Hindlimb muscle (tissue), 1 donor: Measurements from ENCODE around the gene TUBB2B. TPM values are rescaled to one million over a fixed set of nuclear protein-coding genes. Genes with fewer than 3 reads are reported as not detected.

Experiments used
- DNase-seq: peaks from one replicate; pipeline ENCODE4 v3.0.0-alpha.2; 2013
- polyA plus RNA-seq: library from polyadenylated mRNA; unstranded; fragments of 120-200 nt; gene quantifications from one replicate; pipeline ENCODE4 v1.2.1, GENCODE V29; 2013; ENCODE audit not compliant: insufficient read length

Gene TUBB2B
- polyA plus RNA-seq, 1 donor: 57.5 TPM

DNA sequence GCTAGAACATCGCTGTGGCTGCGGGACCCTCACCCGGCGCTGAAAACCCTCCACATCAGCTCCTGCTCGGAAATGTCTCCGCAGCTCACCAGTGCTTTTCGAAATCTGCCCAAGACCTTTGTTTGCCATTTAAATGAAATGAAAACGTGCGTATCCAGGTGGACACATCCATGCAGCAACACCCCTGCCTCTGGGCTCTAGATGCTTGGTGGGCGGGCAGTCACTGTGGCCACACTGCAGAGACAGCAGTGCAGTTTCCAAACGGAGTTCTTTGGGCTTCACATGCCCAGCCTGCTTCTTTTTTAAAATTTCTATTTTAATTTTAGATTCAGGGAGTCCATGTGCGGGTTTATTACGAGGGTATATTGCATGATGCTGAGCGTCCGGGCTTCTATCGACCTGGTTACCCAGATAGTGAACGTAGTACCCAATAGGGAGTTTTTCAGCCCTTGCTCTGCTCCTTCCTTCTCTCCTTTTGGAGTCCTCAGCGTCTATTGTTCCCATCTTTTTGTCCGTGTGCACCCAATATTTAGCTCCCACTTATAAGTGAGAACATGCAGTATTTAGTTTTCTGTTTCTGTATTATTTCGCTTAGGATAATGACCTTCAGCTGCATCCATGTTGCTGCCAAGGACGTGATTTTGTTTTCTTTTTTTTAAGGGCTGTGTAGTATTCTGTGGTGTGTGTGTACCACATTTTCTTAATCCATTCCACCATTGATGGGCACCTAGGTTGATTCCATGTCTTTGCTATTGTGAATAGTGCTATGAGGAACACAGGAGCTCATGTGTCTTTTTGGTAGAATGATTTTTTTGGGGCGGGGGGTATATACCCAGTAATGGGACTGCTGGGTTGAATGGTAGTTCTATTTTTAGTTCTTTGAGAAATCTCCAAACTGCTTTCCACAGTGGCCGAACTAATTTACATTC lies 4.8 kb upstream of the TUBB2B start:
- DNase-seq: no peak

DNA sequence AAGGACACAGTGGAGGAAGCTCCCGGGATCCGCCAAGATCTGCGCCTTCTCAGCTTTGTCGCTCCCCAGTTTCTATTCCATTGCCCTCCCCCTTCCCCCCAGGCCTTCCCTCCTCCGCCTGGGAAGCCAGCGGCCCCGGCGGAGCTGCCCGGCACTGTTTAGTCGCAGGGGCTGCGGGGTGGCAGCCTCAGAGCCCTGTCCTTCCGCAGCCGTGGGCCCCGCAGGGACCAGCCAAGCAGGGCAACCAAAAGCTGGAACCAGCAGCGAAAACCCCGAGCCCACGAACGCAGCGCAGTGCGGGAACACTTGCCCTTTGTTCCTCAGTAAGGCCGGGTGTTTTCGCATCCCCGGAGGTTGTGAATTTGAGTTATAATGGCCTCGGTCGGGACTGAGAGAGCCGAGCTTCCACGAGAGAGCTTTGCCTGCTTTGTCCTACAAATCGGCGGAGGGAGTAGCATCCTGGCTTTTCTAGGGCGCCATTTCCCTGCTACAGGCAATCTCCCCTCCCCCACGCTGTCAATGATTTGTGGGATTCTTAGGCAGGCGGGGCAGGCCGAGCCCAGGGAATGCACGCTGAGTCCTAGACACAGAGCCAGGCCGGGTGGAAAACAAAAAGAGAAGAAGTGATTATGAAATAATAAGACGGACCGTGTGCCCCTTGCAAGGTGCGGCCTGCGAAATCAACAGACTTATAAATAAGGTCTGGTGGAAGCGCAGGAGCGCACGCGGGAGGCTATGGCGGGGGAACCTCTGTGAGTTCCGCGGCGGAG lies 4.0 kb upstream of the TUBB2B start:
- DNase-seq: peak; percentile 78

DNA sequence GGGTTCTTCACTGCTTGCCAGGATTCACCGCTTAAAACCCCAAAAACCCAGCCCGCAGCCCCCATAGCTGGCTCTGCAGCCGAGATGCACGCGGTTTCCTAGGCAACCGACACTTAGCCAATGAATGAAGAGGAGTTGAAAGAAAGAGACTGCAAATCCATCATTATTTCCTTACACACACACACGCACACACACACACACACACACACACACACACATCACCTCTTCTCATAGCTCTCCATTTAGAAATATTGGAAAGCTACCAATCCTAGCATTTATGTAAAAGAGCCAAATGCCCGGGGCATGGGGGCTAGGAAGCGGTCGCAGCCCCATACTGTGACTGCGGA lies 3.4 kb upstream of the TUBB2B start:
- no peak for DNase-seq

DNA sequence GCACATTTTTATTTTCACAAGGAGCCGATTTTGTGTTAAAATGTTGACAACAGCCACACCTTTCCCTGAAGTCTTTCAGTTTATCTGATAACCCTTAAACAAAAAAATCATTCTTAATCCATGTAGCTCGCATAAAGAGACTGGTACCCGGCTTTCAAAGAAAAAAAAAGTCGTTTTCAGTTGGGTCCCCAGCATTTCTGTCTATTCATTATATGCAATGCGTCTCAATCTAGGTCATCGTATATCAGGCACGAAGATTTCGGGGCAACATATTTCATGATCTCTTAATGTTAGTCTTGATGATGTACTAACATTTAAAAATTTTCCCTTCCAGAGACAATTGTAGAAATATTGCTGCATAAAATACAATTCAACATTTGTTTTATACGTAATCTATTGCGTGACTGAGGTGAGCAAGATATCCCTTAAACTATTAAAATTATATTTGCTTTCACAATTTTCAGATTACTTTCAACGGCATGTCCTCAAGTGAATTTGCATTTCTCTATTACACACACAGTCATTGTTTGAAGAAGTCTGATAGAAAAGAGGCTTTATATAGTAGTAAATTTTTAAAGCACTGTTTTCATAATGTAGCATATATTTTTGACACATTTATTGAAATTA lies 2.9 kb upstream of the TUBB2B start:
- no peak for DNase-seq

DNA sequence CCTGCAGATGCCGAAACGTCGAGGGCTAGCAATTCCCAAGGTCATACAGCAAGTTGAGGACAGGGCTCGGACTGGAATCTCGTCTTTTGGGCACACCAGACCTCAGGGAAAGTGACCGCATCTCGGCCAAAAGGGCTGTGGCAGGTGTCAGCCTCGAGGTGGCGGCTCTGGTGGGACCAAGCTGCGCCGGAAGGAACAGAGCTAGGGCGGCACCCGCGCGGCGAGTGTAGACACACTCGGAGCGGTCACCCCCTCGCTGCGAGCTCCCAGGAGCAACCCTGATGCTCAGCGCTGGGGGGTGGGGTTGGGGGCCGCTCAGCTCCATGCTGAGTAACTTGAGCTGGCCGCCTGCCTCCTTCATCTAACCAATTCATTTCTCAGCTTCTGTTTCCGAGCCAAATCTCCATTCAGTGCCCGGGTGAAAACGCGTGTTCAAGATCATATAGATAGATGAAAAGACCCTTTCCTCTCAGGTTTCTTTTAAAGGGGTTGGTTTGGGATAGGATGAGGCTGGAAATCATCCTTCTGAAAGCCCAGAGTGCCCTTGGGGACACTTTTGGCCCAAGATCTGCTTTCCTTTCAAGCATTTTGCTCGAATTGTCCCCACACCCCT lies 2.2 kb upstream of the TUBB2B start:
- DNase-seq: no peak

DNA sequence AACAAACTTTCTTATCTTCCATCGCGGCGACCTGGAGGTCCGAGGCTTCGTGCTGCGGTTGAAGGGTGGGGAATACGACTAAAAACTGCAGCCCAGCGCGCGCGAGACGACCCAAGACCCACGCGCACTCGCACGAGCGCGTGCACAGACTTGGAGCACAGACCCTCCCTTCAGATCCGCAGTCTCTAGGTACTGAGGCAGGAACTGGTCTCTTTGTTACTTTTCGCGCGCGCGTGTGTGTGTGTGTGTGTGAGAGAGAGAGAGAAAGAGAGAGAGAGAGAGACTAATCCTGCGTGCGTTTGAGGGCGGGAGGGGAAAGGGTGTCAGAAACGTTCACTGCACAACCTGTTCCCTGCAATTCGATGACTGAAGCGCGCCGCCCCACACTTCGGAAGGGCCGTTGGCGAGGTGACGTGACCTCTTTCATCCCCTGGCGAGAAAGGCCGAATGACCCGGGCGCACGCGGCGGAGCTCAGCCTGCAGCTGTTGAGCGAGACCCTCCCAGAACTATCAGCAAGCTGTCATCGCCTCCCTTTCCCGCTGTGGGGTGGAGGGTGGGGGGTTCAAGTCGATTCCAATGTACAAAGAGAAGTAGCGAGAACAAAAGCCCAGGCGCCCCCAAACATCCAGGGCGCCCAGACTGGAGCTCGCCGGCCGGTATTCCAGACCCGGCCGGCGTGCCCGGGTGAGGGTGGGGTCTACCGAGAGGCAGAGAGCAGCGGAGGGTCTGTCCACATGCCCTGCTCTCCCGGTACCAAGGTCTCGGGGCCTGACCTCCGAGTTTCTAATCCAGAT lies 1.5 kb upstream of the TUBB2B start:
- no peak for DNase-seq

DNA sequence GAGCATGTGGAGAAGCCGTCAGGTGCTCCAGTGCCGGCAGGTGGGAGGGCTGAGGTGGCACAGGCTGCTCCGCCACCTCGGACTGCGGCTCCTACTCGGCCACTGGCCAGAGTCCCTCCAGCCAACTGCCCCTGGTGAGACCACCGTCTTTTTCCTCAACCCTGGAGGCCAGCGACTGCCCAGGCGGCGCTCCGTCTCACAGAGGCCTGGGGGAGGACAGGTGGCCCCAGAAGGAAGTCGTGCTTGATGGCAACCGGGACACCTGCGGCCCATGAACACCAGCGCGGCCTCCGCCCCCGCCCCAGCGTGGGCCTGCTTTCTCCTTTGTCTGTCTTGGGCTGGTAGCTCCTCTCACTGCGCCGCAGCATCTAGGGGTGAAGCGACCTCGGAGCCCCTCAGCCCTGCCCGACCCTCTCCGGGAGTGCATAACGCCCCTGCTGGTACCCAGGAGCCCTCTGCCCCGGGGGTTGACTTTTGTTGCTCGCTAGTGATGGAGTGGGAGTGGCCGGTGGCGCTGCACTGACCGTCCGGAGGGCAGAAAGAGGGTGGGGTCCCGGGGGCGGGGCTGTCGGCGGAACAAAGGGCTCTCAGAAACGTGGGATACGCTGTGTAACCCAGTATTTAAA lies 706 bp upstream of the TUBB2B start:
- DNase-seq: no peak

DNA sequence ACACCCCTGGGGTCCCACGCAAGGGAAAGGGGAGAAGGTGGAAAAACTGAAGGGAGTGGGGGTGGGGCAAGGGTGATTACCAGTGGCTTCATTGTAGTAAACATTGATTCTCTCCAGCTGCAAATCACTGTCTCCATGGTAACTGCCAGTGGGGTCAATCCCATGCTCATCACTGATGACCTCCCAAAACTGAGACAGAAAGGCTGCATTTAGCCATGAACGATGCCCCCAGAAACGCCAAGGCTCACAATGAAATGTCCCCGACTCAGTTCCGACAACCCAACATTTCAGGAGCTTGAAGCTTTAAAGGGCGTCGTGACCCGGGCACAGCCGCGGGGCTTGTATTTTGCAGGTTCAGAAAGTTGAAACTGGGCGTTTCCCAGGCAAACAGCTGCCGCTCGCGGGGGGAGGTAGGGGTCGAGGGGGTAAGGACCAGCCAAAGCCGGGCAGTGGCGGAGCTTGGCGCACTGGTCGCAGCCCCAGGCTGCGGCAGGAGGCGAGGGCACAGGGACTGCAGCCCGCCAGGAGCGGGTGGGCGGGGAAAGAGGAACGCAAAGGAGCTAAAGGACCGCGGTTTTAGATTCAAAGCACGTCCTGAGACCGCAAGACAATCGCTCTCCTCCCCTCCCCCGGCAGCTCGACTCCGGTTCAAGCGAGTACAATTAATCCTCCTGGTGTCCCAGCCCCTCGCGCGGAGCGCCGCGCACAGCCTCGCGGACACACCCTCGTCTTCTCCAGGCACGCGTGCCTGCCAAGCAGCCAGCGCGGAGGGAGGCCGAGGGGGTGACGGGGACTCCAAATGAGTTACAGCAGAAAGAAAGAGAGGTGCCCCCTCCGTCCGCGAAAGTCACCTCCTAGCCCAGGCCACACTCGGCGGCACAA lies 731 bp downstream of the TUBB2B start:
- peak; percentile 58 for DNase-seq

DNA sequence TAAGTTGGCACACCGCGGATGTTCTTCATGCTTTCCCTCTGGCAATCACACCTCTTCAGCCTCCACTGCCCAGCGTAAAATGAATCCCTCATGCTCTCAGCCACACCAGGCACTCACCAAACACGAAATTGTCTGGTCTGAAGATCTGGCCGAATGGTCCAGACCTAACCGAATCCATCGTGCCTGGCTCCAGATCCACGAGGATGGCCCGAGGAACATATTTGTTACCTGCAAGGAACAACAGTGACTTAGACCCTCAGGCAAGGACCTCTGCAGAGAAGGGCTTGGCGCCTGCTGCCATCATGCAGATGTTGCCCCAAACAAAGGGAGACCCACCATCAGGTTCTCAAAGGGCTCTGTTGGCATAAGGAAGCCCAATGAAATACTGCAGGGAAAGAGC lies 1.4 kb downstream of the TUBB2B start:
- no peak for DNase-seq

DNA sequence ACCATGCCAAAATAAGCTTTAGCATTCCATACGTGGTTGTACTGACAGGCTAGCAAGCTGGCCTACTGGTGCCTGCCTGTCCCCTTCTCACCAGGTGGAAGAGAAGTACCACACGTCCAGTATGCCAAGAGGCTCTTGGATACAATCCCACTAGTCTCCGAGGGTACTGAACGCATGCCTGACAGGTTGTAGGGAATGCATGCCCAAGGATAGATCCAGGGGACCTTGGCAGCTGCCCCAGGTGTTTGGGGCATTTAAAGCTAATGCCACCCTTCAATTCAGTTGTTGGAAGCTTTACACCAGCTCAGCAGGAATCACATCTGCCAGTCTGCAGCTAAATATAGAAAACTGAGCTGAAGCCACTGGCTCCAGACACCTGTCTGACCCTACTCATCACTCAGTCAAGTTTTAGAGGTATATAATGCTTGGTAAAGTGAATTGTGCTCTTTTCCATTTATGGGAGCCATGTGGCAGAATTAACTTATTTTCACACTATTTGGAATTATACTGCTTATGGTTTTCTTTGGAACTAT lies 4.9 kb downstream of the TUBB2B start:
- no peak for DNase-seq

DNA sequence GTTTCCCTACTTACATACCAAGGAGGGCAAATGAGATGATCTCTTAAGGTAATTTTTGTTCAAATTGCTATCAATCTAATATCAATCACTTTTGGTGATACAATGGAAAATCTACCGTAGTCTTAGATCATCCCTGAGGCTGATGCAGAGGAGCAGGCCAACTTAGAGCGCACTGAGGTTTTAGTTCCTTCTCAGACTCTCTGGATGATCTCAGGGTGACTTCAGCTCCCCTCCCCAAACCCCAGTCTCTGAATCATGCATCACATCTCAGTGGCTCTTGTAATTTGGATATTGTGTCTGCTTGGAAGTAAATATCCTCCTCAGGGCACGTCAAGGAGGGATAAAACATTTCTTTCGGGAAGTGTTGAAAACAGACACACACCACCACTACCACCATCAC lies 5.9 kb downstream of the TUBB2B start:
- no peak for DNase-seq

DNA sequence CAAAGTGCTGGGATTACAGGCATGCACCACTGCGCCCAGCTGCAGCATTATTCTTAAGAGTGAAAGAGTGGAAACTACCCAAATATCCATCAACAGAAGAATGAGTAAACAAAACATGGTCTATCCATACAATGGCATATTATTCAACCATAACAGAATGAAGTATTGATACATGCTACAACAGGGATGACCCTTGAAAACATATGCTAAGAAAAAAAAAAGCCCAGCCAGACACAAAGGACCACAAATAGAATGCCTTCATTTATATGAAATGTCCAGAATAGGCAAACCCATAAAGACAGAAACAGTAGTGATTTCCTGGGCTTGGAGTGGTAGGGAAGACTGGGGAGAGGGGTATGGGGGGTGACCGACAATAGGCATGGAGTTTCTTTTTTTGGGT lies 7.1 kb downstream of the TUBB2B start:
- no peak for DNase-seq

DNA sequence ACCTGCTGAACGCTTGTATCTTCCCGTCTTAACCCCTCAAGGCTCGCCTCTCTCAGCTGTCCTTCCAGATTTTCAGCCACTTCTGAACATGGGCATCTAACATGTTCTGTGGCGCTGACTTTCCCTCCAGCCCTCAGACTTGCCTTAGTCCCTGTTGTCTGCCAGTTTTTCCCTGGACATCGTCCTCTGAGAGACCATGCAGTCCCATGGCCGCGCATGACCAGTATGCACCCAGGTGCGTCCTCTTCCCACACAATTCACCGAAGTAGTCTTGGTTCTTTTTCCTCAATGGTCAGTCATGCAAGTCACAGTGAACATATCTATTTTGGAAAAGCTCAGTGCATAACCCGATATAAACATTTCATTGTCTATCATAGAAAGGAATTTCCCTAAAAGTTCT lies 9.2 kb downstream of the TUBB2B start:
- DNase-seq: no peak

DNA sequence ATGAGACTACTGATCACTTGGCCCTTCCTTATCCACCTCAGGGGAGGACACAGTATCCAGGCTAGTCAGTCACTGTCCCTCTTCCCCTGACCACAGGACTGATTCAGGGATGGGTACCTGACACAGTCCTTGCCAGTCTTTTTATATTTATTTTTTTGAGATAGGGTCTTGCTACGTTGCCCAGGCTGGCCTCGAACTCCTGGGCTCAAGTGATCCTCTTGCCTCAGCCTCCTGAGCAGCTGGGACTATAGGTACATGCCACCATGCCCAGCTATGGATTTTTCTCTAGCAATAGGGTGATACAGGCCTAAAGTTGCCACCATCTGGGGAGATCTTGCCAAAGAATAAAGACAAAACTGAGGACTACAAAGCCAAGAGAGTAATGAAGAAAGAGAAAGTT lies 10.2 kb downstream of the TUBB2B start:
- no peak for DNase-seq

DNA sequence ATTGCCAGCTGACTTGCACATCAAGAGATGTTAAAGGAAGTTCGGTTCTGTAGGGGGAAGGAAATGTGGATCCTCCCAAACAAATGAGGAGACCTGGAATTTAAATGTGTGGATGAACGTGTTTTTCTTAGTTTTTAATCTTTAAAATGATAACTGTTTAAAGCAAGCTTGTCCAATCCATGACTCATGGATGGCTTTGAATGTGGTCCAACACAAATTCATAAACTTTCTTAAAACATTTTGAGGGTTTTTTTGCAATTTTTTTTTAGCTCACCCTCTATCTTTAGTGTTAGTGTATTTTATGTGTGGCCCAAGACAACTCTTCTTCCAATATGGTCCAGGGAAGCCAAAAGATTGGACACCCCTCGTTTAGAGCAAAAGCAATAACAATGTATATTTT lies 12.6 kb downstream of the TUBB2B start:
- no peak for DNase-seq

DNA sequence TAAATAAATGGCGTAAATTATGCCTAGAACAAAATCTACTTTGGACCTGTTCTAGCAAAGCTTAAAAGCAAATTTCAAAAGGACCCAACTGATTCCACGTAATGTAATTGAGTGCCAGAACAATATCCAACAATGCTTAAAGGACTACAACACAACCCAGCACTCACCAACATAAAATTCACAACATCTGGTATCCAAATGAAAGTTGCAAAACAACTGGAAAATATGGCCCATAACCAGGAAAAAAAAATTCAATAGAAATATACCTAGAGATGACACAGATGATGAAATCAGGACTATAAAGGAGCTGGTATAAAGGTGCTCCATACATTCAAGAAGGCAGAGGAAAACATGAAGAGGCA lies 14.1 kb downstream of the TUBB2B start:
- no peak for DNase-seq

DNA sequence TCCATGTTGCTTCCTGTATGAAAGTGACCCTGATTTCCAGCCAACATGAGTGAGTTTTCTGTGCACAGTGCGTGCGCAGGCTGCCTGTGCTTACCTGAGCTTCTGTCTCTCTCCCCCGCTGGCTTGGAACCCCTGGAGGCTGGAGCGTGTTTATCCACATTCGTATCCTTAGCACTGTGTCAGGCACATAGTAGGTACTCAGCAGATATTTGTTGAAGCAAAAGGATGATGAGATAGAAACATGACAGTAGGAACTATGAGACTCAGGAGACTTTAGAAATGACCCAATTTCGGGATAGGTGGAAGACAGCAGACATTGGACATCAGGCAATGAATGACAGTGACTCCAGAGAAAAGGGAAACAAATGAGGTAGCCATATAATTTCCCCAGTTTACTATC lies 15.2 kb downstream of the TUBB2B start:
- DNase-seq: no peak

DNA sequence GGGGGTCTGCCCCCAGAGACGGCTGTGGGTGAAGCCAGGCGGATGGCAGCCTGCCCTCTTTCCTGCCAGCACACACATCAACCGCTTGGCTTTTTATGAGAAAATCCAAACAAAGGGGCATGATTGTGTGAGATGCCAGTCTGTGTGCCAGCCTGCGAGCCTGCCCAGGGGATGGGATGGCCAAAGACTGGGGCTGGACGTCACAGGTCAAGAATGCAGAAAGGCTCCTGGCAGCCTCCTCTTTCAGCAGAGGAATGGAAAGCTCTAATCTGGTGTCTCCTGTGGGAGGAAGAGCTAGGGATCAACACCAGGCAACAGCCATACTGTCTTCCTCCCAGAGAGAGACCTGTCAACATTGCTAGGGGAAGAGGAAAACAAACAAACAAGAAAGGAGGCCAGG lies 15.8 kb downstream of the TUBB2B start:
- DNase-seq: no peak

DNA sequence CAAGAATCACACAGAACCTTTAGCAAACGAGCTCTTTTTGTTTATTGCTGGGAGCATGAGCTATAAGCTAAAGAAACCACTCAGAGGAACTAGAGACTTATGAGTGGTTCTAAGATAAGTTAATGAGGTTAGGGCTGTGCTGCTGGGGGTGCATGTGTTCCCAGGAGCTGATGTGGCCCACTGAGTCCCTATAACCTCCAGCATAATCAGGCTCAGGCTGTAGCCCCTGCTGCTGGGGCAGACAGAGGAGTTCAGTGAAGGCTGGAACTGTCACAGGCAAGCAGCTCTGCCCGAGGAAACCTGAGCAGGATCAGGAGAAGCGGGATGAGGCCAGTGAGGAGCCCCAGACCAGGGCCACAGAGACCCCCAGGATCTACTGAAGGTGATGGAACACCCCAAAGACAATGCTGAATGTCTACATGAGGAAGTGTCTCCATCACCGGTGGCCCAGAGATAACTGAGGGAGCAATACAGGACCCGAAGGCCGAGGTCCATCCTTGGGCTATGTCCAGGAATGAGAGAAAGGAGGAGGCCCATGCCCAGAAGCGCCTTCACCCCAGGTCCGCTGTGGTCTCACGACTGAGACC lies 17.3 kb downstream of the TUBB2B start:
- DNase-seq: no peak
